Activated B cell treated with CpG ODN at 0.5 μM for 24 hours (primary cell): ENCODE results near the gene ELL. TPM values are rescaled to one million over a fixed set of nuclear protein-coding genes. Genes with fewer than 3 reads are reported as not detected.

ENCODE experiments used
- ATAC-seq: fragments of 200-7000 bp; cut with Tn5 transposase; one replicate; pipeline ENCODE4 v1.10.0; 2021; ENCODE audit warnings: low read depth, mild to moderate bottlenecking, moderate library complexity
- CTCF ChIA-PET: fragments of 350-600 bp; sonication (Branson Sonifier 250); formaldehyde crosslinking; loops from one replicate; lab custom pipeline; 2021; ENCODE audit warnings: antibody characterized with exemption; lab: Charles Lee
- POLR2A ChIA-PET: fragments of 350-600 bp; sonication (Branson Sonifier 250); formaldehyde crosslinking; loops from one replicate; lab custom pipeline; 2021; ENCODE audit warnings: antibody characterized with exemption; lab: Charles Lee
- DNase-seq: peaks from one replicate; pipeline ENCODE4 v3.0.0; 2022
- H3K27ac Mint-ChIP-seq: one replicate; pipeline ENCODE4 v1.8.0; 2020; ENCODE audit warnings: mixed read lengths
- H3K27me3 Mint-ChIP-seq: one replicate; pipeline ENCODE4 v1.8.0; 2021; ENCODE audit warnings: mixed read lengths
- H3K36me3 Mint-ChIP-seq: one replicate; pipeline ENCODE4 v1.8.0; 2021; ENCODE audit warnings: low read depth, mixed read lengths
- H3K4me1 Mint-ChIP-seq: one replicate; pipeline ENCODE4 v1.8.0; 2021; ENCODE audit warnings: mixed read lengths
- H3K4me3 Mint-ChIP-seq: one replicate; pipeline ENCODE4 v1.8.0; 2020; ENCODE audit warnings: mild to moderate bottlenecking, mixed read lengths
- H3K9me3 Mint-ChIP-seq: one replicate; pipeline ENCODE4 v1.8.0; 2020; ENCODE audit warnings: mixed read lengths
- intact Hi-C: fragments of 100-400 bp; cut with micrococcal nuclease; formaldehyde crosslinking; loops from one replicate; pipeline ENCODE4 v1.15.1; 2024
- total RNA-seq: library from RNA; stranded (reverse); gene quantifications from 2 replicates; pipeline ENCODE4 v1.2.3, GENCODE V29; 2022
- TF ChIP-seq, protein P1 (sequence below): fragments of 200-600 bp; IDR thresholded peaks from one replicate; pipeline ENCODE4 v1.8.0; 2022; ENCODE audit warnings: antibody characterized with exemption, mild to moderate bottlenecking

Gene ELL
- total RNA-seq, 1 donor from 2014 or later, result 32.6 TPM

DNA sequence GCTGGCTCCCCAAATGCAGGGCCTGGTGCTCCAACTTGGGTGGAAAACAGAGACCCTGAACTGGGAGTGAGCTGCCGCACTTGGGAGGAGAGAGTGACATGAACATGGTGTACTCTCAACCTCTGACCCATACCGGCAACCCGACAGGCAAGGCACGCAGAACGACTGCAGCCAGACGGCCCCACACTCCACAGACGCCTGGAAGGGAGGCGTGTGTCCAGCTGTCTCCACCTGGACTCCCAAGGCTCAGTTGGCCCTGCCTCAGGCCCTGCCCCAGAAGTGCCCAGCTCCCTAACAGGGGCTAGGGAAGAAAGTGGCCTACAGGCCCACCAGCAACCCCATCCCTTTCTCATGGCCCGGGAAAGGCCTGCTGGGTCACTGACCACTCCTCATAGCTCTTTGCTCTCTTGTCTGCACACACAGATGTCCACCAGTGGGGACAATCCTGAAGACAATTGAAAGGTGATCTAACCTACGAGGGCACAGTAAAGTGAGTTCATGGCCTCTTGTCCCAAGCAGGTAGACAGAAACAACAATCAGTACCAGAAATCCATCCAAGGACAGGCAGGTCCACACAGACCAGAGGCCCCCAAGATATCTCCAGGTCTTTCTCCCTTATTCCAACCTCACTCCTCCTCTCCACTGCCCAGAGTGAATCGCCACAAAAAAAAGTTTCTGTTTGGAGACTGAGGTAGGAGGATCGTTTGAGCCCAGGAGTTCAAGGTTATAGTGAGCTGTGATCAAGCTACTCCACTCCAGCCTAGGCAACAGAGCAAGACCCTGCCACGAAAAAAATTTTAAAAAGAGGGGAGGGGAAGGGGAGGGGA, 28.2 kb downstream of the ELL start:
- H3K36me3 Mint-ChIP-seq, result peaks cover 1% of the 10 kb centered on the region
- ChIA-PET POLR2A (interaction anchor here (0.6 kb wide), 1 partner anchor 116 kb away, joined by 7 read pairs; no protein-coding TSS in a partner anchor), CTCF (no interaction called here)
- TF ChIP-seq, protein P1, sequence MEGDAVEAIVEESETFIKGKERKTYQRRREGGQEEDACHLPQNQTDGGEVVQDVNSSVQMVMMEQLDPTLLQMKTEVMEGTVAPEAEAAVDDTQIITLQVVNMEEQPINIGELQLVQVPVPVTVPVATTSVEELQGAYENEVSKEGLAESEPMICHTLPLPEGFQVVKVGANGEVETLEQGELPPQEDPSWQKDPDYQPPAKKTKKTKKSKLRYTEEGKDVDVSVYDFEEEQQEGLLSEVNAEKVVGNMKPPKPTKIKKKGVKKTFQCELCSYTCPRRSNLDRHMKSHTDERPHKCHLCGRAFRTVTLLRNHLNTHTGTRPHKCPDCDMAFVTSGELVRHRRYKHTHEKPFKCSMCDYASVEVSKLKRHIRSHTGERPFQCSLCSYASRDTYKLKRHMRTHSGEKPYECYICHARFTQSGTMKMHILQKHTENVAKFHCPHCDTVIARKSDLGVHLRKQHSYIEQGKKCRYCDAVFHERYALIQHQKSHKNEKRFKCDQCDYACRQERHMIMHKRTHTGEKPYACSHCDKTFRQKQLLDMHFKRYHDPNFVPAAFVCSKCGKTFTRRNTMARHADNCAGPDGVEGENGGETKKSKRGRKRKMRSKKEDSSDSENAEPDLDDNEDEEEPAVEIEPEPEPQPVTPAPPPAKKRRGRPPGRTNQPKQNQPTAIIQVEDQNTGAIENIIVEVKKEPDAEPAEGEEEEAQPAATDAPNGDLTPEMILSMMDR, result no peak
- no peak overlapping the region for H3K27ac Mint-ChIP-seq
- ATAC-seq (no peak), DNase-seq (no peak)
- H3K27me3 Mint-ChIP-seq, result no peaks in the 10 kb centered on the region
- no peak overlapping the region for H3K4me3 Mint-ChIP-seq
- intact Hi-C loops, result no loop called here
- H3K4me1 Mint-ChIP-seq, result peaks cover 49% of the 10 kb centered on the region
- H3K9me3 Mint-ChIP-seq, result no peaks in the 10 kb centered on the region

DNA sequence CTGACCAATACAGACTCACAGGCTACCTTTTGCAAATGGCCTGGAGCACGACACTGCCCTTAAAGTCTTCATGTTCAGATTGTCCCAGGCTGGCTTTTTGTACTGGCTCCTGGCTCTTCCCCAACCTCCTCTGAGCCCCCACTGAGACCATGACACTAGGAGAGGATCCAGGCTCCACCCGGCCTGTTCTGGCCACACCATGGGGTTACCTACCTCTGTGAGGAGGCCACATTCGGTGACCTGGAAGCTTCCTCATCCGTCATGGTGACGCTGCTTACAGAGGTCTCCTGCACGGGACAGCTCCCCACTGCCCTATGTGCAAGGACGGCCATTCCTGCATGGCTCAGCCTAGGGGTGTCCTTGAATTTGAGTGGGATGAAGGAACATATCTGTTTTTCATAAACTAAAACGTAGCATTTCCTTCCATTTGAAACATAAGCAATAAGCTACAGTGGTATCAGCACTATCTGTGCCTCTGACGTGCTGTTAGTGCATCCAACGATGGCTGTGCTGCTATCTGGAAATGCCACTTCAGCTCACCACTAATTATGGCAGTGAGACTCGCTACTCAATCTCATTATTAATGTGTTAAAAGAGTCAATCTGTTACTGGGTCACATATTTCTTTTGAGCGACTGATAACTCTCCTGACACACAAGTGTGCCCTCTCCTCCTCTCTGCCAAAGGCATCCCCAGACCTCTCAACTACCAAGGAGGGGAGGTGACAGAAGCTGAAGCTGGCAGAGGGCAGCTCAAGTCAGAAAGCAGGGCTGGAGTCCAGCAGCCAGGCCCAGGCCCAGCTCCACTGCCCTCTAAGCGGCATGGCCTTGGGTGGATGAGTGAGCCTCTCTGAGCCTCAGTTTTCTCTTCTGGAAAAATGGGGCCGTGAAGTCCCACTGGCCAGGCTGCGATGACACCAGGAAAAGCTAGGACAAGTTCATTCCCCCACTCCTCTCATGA, 29.6 kb downstream of the ELL start:
- TF ChIP-seq, protein P1, result no peak
- H3K4me1 Mint-ChIP-seq, result peaks cover 48% of the 10 kb centered on the region
- POLR2A ChIA-PET, result no interaction called here
- H3K9me3 Mint-ChIP-seq, result no peaks in the 10 kb centered on the region
- no peak for DNase-seq
- intact Hi-C loops, result no loop called here
- no peaks in the 10 kb centered on the region for H3K27me3 Mint-ChIP-seq
- no peak overlapping the region for H3K27ac Mint-ChIP-seq
- CTCF ChIA-PET, result interaction anchor here (0.6 kb wide), 1 partner anchor 1567 kb away, joined by 5 read pairs; no protein-coding TSS in a partner anchor
- H3K4me3 Mint-ChIP-seq, result no peak overlapping the region
- peaks cover 1% of the 10 kb centered on the region for H3K36me3 Mint-ChIP-seq
- no peak for ATAC-seq

DNA sequence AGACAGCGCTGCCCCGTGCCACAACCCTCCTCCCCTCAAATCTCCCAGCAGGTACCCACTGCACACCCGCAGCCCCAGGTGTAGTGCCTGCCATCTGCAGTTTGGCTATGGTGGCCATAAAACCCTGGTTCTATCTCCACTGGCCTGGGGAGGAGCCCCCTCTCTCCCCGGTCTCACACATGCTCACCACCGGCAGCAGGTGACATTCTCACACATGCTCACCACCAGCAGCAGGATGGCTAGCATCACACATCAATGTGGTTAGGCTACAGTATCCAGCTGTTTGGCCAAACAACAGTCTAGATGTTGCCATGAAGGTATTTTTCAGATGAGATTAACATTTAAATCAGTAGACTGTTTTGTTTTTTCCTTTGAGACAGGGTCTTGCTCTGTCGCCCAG, 31.1 kb downstream of the ELL start:
- H3K9me3 Mint-ChIP-seq, result no peaks in the 10 kb centered on the region
- ChIA-PET POLR2A (no interaction called here), CTCF (no interaction called here)
- ATAC-seq (no peak), DNase-seq (no peak)
- TF ChIP-seq, protein P1, result no peak
- intact Hi-C loops, result no loop called here
- no peaks in the 10 kb centered on the region for H3K27me3 Mint-ChIP-seq
- no peak overlapping the region for H3K4me3 Mint-ChIP-seq
- H3K27ac Mint-ChIP-seq, result no peak overlapping the region
- H3K36me3 Mint-ChIP-seq, result peaks cover 4% of the 10 kb centered on the region
- H3K4me1 Mint-ChIP-seq, result peaks cover 42% of the 10 kb centered on the region

DNA sequence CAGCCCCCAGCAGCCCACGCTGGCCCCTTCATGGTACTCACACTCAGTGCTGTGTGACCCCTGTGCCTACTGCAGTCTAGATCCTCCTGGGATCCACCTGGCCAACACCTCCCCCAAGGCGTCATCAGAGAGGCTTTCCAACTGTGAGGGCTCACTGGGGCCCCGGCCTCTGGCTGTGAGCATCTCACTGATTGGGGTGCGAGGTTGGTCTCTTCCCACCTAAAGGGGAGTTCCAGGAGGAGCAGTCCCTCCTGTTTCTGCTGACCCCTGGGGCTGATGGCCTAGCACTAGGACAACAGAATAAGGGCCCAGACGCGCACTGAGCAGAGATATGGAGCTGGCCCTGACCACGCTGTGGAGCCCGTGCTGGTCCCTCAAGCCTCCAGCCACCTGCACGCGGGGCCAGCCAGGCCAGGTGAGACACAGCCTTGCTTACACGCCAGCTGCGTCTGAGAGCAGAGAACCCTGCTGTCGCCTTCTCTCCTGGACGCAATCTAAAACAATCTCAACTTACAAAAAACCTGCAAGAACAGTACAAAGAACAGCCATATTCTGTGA, 32.2 kb downstream of the ELL start:
- ATAC-seq (no peak), DNase-seq (no peak)
- TF ChIP-seq, protein P1, result no peak
- intact Hi-C loops, result no loop called here
- POLR2A ChIA-PET, result no interaction called here
- Mint-ChIP-seq H3K27ac (no peak overlapping the region), H3K36me3 (peaks cover 4% of the 10 kb centered on the region), H3K4me1 (peaks cover 39% of the 10 kb centered on the region), H3K27me3 (no peaks in the 10 kb centered on the region), H3K4me3 (no peak overlapping the region), H3K9me3 (no peaks in the 10 kb centered on the region)
- CTCF ChIA-PET, result no interaction called here
